GM21619 (cell line): ENCODE results near the gene C7.

Experiments used
- ATAC-seq: cut with Tn5 transposase; IDR thresholded peaks from one replicate; pipeline ENCODE4 v1.9.1; 2021; ENCODE audit not compliant: unreplicated experiment

Gene C7

GRCh38 chr5:40915341-40915926, 6.1 kb downstream of the C7 start:
- no peak for ATAC-seq

GRCh38 chr5:40916226-40916625, 6.9 kb downstream of the C7 start:
- no peak for ATAC-seq

- no peak for ATAC-seq
These were observed 19.7 kb downstream of the C7 start for GRCh38 chr5:40928886-40929448.

- ATAC-seq: no peak
These were observed 23.5 kb downstream of the C7 start for GRCh38 chr5:40932766-40933165.

GRCh38 chr5:40937075-40937474, 27.8 kb downstream of the C7 start:
- no peak for ATAC-seq

DNA sequence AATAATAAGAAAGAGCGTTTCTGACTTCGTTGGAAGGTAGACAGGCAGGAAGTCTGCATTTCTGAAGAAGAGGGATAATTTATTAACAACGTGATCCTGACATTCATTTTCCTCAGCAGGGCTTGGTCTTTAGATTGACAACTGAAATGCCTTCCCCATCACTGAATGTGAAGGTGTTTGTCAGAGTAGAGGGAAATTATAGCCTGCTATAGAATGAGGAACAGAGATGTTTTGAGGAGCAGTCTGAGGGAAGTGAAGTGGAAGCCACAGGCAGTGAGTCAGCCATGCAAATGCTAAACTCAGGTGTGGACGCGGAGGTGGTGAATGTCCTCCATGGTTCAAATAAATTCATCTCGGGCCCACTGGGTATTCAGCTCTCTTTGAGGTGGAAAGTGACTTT, 30.5 kb downstream of the C7 start:
- no peak for ATAC-seq

DNA sequence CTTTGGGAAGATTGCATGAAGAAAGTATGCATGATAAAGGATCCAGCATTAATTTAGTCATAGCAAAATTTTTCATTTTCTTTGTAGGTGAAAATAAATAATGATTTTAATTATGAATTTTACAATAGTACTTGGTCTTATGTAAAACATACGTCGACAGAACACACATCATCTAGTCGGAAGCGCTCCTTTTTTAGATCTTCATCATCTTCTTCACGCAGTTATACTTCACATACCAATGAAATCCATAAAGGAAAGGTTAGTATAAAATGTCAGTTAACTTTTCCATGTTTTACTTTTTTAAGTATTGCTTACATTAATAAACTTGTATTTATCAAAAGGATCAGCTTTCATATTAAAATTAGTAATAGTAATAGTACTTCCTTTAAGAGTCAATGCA, 35.8 kb downstream of the C7 start:
- no peak for ATAC-seq

GRCh38 chr5:40955313-40955712, 46.0 kb downstream of the C7 start:
- no peak for ATAC-seq

DNA sequence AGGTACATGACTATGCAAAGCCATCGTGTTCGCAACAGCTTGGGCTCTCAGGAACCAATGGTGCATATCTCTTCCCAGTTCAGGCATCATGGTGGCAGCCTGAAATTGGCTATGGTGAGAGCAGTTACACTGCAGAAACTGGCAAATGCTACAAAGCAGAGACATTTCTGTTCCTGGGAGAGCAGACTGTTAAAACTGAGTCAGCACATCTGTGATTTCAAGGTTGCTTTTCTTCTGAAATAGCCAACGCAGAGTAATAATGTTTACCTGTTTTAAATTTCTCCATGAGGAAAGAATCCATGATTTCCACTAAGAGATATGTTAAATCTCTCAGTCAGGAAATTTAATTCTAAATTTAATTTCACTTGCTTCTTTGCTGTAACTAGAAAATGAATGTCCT, 47.8 kb downstream of the C7 start:
- ATAC-seq: no peak

DNA sequence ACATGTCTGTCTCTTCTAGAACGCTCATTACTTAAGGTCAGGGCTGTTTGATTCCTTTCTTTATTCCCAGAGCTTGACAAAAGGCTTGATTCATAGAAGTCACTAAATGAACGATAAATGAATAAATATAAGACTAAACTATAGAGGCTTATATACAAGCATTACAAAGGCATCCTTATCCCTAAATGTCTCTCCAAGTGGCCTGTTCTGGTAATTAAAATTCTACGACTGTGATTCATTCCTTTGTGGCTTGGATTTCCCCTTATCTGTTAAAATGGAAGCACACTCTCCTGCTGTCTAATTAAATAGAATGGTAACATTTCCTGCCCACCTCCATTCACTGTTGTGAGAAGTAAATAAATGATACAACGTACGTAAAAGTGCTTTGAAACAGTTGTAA, 49.5 kb downstream of the C7 start:
- ATAC-seq: no peak

- no peak for ATAC-seq
These were observed 50.7 kb downstream of the C7 start for GRCh38 chr5:40960037-40960436.

DNA sequence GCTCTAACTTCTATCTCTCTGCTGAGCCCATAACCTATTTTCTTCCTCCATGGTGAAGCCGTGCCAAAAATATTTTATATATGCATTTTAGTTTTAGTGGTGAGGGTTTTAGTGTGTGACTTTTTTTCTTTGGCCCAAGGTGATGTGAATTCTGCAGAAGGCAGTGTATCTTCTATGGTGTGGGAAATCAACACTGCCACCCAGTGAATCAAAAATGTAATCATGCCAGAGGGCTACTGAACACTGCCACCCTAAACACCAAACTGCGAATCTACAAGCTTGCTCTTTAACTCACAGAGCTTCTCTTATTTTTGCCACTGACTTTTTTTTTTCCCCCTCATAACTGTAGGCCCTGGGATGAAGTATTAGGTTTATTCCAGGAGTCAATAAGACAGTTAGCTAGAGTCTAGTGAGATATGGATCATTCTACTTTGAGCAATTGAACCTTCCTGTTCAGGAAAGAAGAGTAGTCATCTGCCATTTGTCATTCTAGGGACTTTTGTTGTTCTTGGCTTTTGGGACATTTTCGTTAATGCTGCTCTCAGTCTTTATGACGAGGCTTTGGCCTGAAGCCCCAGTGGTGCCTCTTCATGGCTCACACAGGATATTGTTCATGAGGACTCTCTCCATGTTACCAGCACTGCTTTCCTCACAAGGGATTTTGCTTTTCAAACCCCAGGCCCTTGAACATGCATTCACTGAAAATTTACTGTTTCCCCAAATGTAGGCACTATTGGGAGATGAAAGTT, 53.1 kb downstream of the C7 start:
- ATAC-seq: no peak

DNA sequence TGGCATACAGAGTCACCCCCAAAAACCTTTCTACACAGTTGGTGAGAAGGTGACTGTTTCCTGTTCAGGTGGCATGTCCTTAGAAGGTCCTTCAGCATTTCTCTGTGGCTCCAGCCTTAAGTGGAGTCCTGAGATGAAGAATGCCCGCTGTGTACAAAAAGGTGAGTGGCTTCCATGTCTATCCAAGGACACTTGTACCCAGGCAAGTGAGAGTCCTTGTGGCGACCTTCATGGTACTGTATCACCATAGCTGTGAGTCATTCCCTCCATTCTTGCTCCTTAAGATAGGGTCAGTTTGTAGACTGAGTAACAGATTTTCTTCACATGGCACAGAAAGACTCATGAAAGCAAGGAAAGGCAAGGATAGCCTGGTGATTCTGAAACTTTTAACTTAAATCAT, 63.1 kb downstream of the C7 start:
- ATAC-seq: no peak

- ATAC-seq: no peak
These were observed 64.2 kb downstream of the C7 start for GRCh38 chr5:40973364-40974004.

GRCh38 chr5:40976041-40976440, 66.7 kb downstream of the C7 start:
- no peak for ATAC-seq

DNA sequence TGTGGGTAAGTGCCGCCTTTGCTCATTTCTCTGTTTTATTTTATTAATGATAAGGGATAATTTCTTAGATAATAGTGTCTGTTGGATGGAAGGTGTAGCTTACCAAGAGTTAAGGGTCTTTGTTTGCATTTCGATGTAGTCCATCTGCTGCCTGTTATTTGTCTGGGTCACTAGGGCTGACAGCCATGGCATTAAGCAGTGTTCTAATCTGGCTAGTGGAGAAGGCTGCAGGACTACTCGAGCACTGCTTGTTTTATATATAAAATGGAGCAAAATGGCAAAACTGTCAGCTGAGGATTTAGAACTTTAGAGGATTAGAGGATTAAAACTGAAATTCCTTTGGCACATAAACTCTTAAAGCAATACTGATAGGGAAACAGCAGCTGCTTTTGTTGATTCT, 67.5 kb downstream of the C7 start:
- ATAC-seq: no peak

DNA sequence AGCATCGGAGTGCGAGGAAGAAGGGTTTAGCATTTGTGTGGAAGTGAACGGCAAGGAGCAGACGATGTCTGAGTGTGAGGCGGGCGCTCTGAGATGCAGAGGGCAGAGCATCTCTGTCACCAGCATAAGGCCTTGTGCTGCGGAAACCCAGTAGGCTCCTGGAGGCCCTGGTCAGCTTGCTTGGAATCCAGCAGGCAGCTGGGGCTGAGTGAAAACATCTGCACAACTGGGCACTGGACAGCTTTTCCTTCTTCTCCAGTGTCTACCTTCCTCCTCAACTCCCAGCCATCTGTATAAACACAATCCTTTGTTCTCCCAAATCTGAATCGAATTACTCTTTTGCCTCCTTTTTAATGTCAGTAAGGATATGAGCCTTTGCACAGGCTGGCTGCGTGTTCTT, 72.1 kb downstream of the C7 start:
- ATAC-seq: no peak

DNA sequence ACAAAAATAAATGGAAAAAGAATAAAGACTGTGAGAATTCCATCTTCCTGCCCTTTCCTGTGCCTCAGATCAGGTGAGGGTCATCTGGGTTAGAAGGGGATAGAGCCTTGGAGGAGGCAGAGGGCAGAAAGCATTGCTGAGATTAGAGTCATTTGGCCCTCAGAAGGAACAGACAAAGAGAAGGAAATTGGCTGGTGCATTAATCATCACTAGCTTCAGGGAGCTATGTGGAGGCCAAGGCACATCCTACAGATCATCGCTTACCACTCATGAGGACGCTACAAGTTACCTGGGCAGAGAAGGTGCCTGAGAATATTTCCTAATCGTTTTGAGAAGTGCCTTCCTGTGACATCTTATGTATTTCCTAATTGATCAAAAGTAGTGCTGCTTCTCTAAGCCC, 74.5 kb downstream of the C7 start:
- ATAC-seq: no peak

DNA sequence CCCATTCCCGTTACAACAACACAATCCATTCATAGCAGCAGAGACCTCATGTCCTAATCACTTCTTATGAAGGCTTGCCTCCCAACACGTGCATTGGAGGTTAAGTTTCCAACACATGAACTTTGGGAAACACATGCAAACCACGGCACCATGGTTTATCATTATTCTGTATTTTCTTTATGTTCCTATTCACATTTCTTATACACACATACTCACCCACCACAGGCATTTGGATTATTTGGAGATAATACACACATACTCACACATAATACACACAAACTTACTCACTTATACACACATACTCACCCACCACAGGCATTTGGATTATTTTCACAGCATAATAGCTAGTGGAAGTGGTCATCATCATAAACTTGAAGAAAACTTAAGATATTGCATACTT, 75.6 kb downstream of the C7 start:
- ATAC-seq: no peak

- ATAC-seq: no peak
These were observed 76.2 kb downstream of the C7 start for GRCh38 chr5:40985501-40985900.

DNA sequence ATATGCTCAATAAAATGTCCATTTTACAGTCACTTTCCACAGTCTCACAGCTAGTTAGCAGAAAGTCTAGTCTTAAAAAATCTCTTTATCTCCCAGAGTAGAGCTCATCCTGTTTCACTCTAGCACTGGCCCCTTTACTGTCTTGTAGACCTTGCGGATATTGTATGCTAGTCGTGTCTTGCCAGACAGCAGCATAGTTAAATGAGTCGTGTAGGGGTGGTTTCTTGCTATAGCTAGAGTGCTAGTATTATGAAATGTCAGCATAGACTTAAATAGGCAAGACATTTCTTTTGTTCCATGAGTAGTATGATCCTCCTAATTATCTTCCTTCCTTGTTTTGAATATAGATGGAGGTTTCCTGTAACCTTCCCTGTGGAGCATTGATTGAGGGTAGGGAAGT, 77.4 kb downstream of the C7 start:
- ATAC-seq: no peak

GRCh38 chr5:40987349-40987748, 78.1 kb downstream of the C7 start:
- ATAC-seq: no peak
